NB4 (cell line): ENCODE data around the gene TMPRSS13.
A peak's percentile ranks its signal among the peaks of the same experiment; 100 is the strongest.

Experiments
- DNase-seq: peaks from one replicate; pipeline ENCODE4 v3.0.0; 2010; ENCODE audit warnings: low read depth
- H3K4me3 ChIP-seq: one replicate; pipeline ENCODE4 v1.5.1; 2011; ENCODE audit warnings: mild to moderate bottlenecking, low read depth, low read length, moderate library complexity
- MYC ChIP-seq: IDR thresholded peaks from 2 replicates; pipeline ENCODE4 v1.6.1; 2011; ENCODE audit warnings: low read depth, low read length
- POLR2A ChIP-seq: IDR thresholded peaks from 2 replicates; pipeline ENCODE4 v1.6.1; 2011; ENCODE audit warnings: mild to moderate bottlenecking; ENCODE audit not compliant: insufficient read length; ENCODE audit errors: extremely low read depth
- TF ChIP-seq, protein P1 (sequence below): IDR thresholded peaks from one replicate; pipeline ENCODE4 v1.5.1; 2012; ENCODE audit warnings: low read depth, low read length
- TF ChIP-seq, protein P2 (sequence below): IDR thresholded peaks from 2 replicates; pipeline ENCODE4 v1.6.1; 2011; ENCODE audit warnings: low read depth, low read length

Gene TMPRSS13

DNA sequence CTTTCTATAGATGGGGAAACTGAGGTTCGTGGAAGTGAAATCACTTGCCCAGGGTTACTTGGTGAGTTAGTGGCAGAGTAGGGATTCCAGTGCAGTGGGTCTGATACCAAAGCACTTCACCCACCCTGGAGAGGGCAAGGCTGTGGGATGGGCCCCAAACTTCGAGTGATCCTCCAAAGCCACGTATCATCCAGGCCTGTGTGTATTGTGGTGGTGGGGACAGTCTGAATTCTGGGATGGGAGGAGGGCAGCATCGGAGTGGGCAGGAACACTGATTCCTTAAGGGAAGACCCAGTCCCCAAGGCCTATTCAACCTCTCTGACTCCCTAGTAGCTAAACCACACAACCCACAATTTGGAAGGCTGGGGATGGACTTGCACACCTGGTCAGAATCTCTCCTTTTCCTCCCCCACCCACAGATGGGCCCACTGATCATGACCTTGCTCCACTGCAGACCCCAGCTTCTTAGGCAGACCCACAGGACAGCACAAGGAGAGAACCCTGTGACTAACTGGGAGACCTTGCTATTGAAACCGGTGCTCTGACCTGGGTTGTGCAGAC, 11.5 kb downstream of the TMPRSS13 start:
- H3K4me3 ChIP-seq, result no peak overlapping the region
- DNase-seq, result no peak
- TF ChIP-seq, protein P1, sequence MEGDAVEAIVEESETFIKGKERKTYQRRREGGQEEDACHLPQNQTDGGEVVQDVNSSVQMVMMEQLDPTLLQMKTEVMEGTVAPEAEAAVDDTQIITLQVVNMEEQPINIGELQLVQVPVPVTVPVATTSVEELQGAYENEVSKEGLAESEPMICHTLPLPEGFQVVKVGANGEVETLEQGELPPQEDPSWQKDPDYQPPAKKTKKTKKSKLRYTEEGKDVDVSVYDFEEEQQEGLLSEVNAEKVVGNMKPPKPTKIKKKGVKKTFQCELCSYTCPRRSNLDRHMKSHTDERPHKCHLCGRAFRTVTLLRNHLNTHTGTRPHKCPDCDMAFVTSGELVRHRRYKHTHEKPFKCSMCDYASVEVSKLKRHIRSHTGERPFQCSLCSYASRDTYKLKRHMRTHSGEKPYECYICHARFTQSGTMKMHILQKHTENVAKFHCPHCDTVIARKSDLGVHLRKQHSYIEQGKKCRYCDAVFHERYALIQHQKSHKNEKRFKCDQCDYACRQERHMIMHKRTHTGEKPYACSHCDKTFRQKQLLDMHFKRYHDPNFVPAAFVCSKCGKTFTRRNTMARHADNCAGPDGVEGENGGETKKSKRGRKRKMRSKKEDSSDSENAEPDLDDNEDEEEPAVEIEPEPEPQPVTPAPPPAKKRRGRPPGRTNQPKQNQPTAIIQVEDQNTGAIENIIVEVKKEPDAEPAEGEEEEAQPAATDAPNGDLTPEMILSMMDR, result no peak
- TF ChIP-seq, protein P2, sequence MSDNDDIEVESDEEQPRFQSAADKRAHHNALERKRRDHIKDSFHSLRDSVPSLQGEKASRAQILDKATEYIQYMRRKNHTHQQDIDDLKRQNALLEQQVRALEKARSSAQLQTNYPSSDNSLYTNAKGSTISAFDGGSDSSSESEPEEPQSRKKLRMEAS, result no peak
- TF ChIP-seq POLR2A, result no peak
- TF ChIP-seq MYC, result no peak

DNA sequence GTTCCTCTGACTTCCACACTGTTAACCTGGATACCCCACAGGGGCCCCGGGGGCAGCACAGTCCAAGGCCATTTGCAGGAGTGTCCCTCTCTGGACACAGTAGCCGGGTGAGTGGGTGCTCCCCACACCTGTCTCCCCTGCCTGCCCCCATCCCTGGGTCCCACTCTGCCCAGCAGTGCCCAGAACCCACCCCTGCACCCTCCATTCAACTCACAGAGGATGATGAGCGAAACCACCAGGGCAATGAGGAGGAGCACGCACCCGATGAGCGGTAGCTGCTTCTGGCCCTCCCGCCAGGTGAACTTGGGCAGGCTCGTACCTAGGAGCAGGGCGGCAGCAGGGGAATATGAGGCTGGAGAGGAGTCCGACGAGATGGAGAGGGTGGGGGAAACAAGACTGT, 12.2 kb downstream of the TMPRSS13 start:
- H3K4me3 ChIP-seq, result no peak overlapping the region
- no peak for DNase-seq
- no peak for TF ChIP-seq POLR2A
- TF ChIP-seq, protein P2, result no peak
- TF ChIP-seq, protein P1, result no peak
- no peak for TF ChIP-seq MYC

DNA sequence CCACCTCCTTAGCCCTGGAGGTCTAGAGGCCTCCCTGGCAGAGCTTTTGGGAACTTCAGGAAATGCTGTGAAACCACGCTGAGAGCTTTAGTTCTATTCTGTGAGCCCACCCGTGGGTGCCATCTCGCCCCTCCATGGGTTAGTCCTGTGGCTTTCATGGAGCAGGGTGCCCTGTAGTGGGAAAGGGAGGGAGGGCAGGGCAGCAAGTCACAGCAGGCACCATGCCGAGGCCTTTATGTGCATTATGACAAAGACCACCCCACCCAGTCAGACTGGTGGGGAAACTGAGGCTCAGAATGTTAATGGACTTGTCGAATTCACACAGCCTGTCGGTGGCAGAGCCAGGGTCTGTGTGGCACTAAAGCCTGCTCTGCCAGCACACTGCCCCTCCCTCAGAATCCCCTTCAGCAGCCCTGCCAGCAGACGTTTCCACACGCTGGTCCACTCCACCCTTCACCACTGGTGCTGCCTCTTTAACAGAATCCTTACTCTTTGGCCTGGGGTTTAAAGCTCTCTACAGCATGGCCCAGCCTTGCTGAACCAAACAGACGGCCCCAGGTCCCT, 13.4 kb downstream of the TMPRSS13 start:
- TF ChIP-seq, protein P2, result no peak
- TF ChIP-seq MYC (no peak), POLR2A (no peak)
- TF ChIP-seq, protein P1, result no peak
- H3K4me3 ChIP-seq, result no peak overlapping the region
- no peak for DNase-seq

DNA sequence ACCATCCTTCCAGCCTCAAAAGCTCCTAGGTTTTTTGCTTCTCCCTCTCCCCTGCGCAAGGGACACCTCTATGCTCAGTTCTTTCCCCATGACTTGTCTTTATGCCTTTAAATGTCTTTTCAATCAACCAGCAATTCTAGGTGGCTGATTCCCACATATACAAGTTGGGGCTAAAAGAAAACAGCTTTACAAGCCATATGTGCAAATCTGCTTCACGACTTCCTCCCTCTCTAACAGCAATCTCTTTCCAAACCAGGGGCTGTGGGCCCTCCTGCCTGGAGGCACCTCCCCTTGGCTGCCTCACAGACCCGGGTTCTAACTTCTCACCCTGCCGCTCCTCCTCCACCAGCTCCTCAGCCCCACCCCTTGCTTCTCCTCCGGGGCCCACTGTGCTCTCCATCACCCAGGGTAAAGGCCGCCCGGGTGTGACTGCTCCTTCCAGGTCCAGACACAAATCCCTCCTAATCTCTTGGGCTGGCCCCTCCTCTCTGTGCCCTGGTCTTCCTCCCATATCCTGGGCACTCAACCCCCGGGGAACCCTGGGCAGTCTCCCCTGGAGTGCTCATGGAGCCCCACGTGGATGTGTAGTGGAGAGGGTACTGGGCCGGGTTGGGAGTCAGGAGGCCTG, 14.1 kb downstream of the TMPRSS13 start:
- H3K4me3 ChIP-seq, result no peak overlapping the region
- peak; percentile 49 for DNase-seq
- TF ChIP-seq, protein P2, result no peak
- no peak for TF ChIP-seq MYC
- TF ChIP-seq POLR2A, result no peak
- TF ChIP-seq, protein P1, result no peak

DNA sequence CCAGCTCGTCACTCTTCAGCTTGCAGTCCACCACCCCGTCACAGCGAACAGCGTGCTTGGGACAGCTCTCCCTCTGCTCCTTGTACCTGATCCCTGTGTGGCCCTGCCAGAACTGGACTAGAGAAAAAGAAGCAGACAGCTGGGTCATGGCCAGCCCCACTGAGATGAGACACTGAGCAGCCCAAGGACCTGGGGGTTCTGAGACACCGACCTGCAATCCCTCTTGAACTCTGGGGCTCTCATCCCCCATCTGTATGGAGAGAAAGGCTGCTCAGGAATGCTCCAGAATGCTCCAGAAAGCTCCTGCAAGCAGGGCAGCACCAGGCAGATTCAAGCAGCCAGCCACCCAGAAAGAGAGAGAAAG, 14.8 kb downstream of the TMPRSS13 start:
- no peak for DNase-seq
- no peak for TF ChIP-seq POLR2A
- TF ChIP-seq, protein P1, result no peak
- TF ChIP-seq, protein P2, result no peak
- no peak for TF ChIP-seq MYC

More for the DNA sequence above, 14.8 kb downstream of the TMPRSS13 start:
- no peak overlapping the region for H3K4me3 ChIP-seq
